Endodermal cell (in vitro differentiated cells): Measurements from ENCODE around the gene ESRP2. TPM values are rescaled to one million over a fixed set of nuclear protein-coding genes. Genes with fewer than 3 reads are reported as not detected.
A peak's percentile ranks its signal among the peaks of the same experiment; 100 is the strongest.

ENCODE experiments used
- DNase-seq: peaks from one replicate; pipeline ENCODE4 v3.0.0-alpha.2; 2017
- H3K27ac ChIP-seq: 2 replicates; pipeline ENCODE4 v1.5.1; 2013; ENCODE audit warnings: mild to moderate bottlenecking, low read depth, low read length, moderate library complexity
- H3K27me3 ChIP-seq: 2 replicates; pipeline ENCODE4 v1.6.1; 2013; ENCODE audit warnings: mild to moderate bottlenecking, low read length, moderate library complexity; ENCODE audit not compliant: insufficient read depth, control insufficient read depth, poor library complexity, severe bottlenecking
- H3K36me3 ChIP-seq: 2 replicates; pipeline ENCODE4 v1.7.0; 2013; ENCODE audit warnings: mild to moderate bottlenecking, low read length, moderate library complexity; ENCODE audit not compliant: control insufficient read depth, insufficient read depth
- H3K4me1 ChIP-seq: one replicate; pipeline ENCODE4 v1.7.0; 2013; ENCODE audit warnings: low read length; ENCODE audit not compliant: control insufficient read depth, insufficient read depth
- H3K4me3 ChIP-seq: 2 replicates; pipeline ENCODE4 v1.5.1; 2013; ENCODE audit warnings: mild to moderate bottlenecking, low read length, moderate library complexity
- H3K9ac ChIP-seq: 2 replicates; pipeline ENCODE4 v1.6.1; 2013; ENCODE audit warnings: mild to moderate bottlenecking, low read length, moderate library complexity; ENCODE audit not compliant: poor library complexity, severe bottlenecking; ENCODE audit errors: extremely low read depth
- H3K9me3 ChIP-seq: 2 replicates; pipeline ENCODE4 v1.6.1; 2013; ENCODE audit warnings: mild to moderate bottlenecking, low read length, moderate library complexity; ENCODE audit not compliant: control insufficient read depth
- H3K27ac Mint-ChIP-seq: 2 replicates; pipeline ENCODE4 v1.8.0; 2020; ENCODE audit warnings: mixed read lengths
- H3K27me3 Mint-ChIP-seq: 2 replicates; pipeline ENCODE4 v1.8.0; 2021; ENCODE audit warnings: mild to moderate bottlenecking, mixed read lengths; ENCODE audit not compliant: insufficient read depth
- H3K36me3 Mint-ChIP-seq: 2 replicates; pipeline ENCODE4 v1.8.0; 2020; ENCODE audit warnings: low read depth, mixed read lengths
- H3K4me1 Mint-ChIP-seq: 2 replicates; pipeline ENCODE4 v1.8.0; 2020; ENCODE audit warnings: mixed read lengths
- H3K4me3 Mint-ChIP-seq: 2 replicates; pipeline ENCODE4 v1.8.0; 2020; ENCODE audit warnings: mild to moderate bottlenecking, moderate library complexity, mixed read lengths
- H3K9me3 Mint-ChIP-seq: 2 replicates; pipeline ENCODE4 v1.8.0; 2020; ENCODE audit warnings: mild to moderate bottlenecking, mixed read lengths
- WGBS, 2 experiments: methylation state at CpG; one replicate each; pipeline versions ENCODE4 v1.1.5 to v1.1.7; 2013; ENCODE audit warnings: missing lambda C conversion rate in 2 of 2, mixed read lengths in 1 of 2; ENCODE audit not compliant: insufficient coverage in 1 of 2, insufficient read length in 1 of 2; 5-methylcytosine and 5-hydroxymethylcytosine counted together
- total RNA-seq, 2 donors: library from RNA; stranded (reverse); fragmentation: NEBNext Ultra II Directional in 1 of 2; extraction: Animal tissue kit (Norgen Biotek cat#: 25700) in 1 of 2; gene quantifications; 2 replicates in 1 of 2; 3 replicates in 1 of 2; pipeline ENCODE4 v1.2.1, GENCODE V29; 2021
- TF ChIP-seq, protein P1 (sequence below): fragments of 200-600 bp; sonication (generic); conservative IDR thresholded peaks from 2 replicates; pipeline ENCODE4 v1.5.0; 2021; ENCODE audit warnings: antibody characterized with exemption, mild to moderate bottlenecking

ESRP2 gene
- total RNA-seq, 2 donors from 2014 or later = 51.8 to 56.4 TPM

GRCh38 chr16:68223072-68223471, 12.9 kb downstream of the ESRP2 start:
- DNase-seq = no peak
- H3K27me3 ChIP-seq = no peaks in the 10 kb centered on the region
- peaks cover 7% of the 10 kb centered on the region for H3K36me3 Mint-ChIP-seq
- no peaks in the 10 kb centered on the region for H3K27me3 Mint-ChIP-seq
- no peaks in the 10 kb centered on the region for H3K4me1 ChIP-seq
- H3K36me3 ChIP-seq = peaks cover 6% of the 10 kb centered on the region
- no peak overlapping the region for H3K4me3 Mint-ChIP-seq
- H3K4me1 Mint-ChIP-seq = peaks cover 6% of the 10 kb centered on the region
- H3K9ac ChIP-seq = no peak overlapping the region
- no peak overlapping the region for H3K4me3 ChIP-seq
- WGBS, 2 experiments = 100% methylated on average over 1 of the region's 1 CpG; no CpG with 5 or more reads in 1 of the 2 experiments
- no peaks in the 10 kb centered on the region for H3K9me3 ChIP-seq
- no peaks in the 10 kb centered on the region for H3K9me3 Mint-ChIP-seq
- H3K27ac ChIP-seq = no peak overlapping the region
- TF ChIP-seq, protein P1, sequence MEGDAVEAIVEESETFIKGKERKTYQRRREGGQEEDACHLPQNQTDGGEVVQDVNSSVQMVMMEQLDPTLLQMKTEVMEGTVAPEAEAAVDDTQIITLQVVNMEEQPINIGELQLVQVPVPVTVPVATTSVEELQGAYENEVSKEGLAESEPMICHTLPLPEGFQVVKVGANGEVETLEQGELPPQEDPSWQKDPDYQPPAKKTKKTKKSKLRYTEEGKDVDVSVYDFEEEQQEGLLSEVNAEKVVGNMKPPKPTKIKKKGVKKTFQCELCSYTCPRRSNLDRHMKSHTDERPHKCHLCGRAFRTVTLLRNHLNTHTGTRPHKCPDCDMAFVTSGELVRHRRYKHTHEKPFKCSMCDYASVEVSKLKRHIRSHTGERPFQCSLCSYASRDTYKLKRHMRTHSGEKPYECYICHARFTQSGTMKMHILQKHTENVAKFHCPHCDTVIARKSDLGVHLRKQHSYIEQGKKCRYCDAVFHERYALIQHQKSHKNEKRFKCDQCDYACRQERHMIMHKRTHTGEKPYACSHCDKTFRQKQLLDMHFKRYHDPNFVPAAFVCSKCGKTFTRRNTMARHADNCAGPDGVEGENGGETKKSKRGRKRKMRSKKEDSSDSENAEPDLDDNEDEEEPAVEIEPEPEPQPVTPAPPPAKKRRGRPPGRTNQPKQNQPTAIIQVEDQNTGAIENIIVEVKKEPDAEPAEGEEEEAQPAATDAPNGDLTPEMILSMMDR = no peak
- H3K27ac Mint-ChIP-seq = no peak overlapping the region

- no peak overlapping the region for H3K4me3 ChIP-seq
- H3K9me3 ChIP-seq = no peaks in the 10 kb centered on the region
- TF ChIP-seq, protein P1 = no peak
- no peaks in the 10 kb centered on the region for H3K27me3 ChIP-seq
- H3K4me1 ChIP-seq = peaks cover 4% of the 10 kb centered on the region
- Mint-ChIP-seq H3K27ac (peak overlapping the region; percentile 91), H3K36me3 (peaks cover 8% of the 10 kb centered on the region), H3K4me1 (peaks cover 11% of the 10 kb centered on the region), H3K4me3 (no peak overlapping the region), H3K27me3 (no peaks in the 10 kb centered on the region), H3K9me3 (no peaks in the 10 kb centered on the region)
- H3K27ac ChIP-seq = no peak overlapping the region
- no peak overlapping the region for H3K9ac ChIP-seq
- H3K36me3 ChIP-seq = no peaks in the 10 kb centered on the region
- 90 to 96% methylated on average over 2 to 6 of the region's 6 CpGs for WGBS, 2 experiments
- DNase-seq = no peak
Measured at GRCh38 chr16:68219725-68220351, 16.1 kb downstream of the ESRP2 start.

GRCh38 chr16:68217506-68217905, 18.4 kb downstream of the ESRP2 start:
- Mint-ChIP-seq H3K4me3 (no peak overlapping the region), H3K4me1 (peaks cover 19% of the 10 kb centered on the region), H3K36me3 (peaks cover 7% of the 10 kb centered on the region), H3K27ac (peak overlapping the region; percentile 48), H3K27me3 (no peaks in the 10 kb centered on the region), H3K9me3 (no peaks in the 10 kb centered on the region)
- no peak overlapping the region for H3K4me3 ChIP-seq
- H3K36me3 ChIP-seq = no peaks in the 10 kb centered on the region
- DNase-seq = no peak
- no peaks in the 10 kb centered on the region for H3K9me3 ChIP-seq
- H3K4me1 ChIP-seq = peaks cover 4% of the 10 kb centered on the region
- WGBS, 2 experiments = 94 to 100% methylated on average over 4 of the region's 4 CpGs
- H3K9ac ChIP-seq = no peak overlapping the region
- no peaks in the 10 kb centered on the region for H3K27me3 ChIP-seq
- TF ChIP-seq, protein P1 = no peak
- H3K27ac ChIP-seq = no peak overlapping the region
